GM19240 (cell line): ENCODE measurements around the gene C6orf47.
A peak's percentile ranks its signal among the peaks of the same experiment; 100 is the strongest.

ENCODE experiments used
- DNase-seq: peaks from one replicate; pipeline ENCODE4 v3.0.0; 2011; ENCODE audit warnings: low spot score; ENCODE audit not compliant: insufficient read length

C6orf47 gene

GRCh38 chr6:31661262-31662123 is 915 bp upstream of the C6orf47 start:
- DNase-seq: no peak

GRCh38 chr6:31659649-31660380 is 763 bp downstream of the C6orf47 start:
- no peak for DNase-seq

GRCh38 chr6:31658983-31659648 is 1.5 kb downstream of the C6orf47 start:
- no peak for DNase-seq

GRCh38 chr6:31658158-31658688 is 2.4 kb downstream of the C6orf47 start:
- DNase-seq: no peak

- no peak for DNase-seq
Measured at GRCh38 chr6:31657406-31658157, 3.0 kb downstream of the C6orf47 start.

GRCh38 chr6:31655349-31656237 is 5.0 kb downstream of the C6orf47 start, which contains the start of gene APOM:
TSS of gene APOM (plus strand) at chr6:31655894. CDS start at chr6:31655967, 73 bp downstream.
- DNase-seq: no peak

- no peak for DNase-seq
Measured at GRCh38 chr6:31654574-31655348, 5.8 kb downstream of the C6orf47 start.

GRCh38 chr6:31652925-31653724 is 7.5 kb downstream of the C6orf47 start:
- DNase-seq: peak; percentile 94

- DNase-seq: peak; percentile 65
Measured at GRCh38 chr6:31651602-31652191, 8.9 kb downstream of the C6orf47 start.

- no peak for DNase-seq
Measured at GRCh38 chr6:31645325-31645724, 15.3 kb downstream of the C6orf47 start.

- DNase-seq: no peak
Measured at GRCh38 chr6:31643818-31644454, 16.6 kb downstream of the C6orf47 start.

GRCh38 chr6:31642798-31643570 is 17.6 kb downstream of the C6orf47 start:
- DNase-seq: no peak

- DNase-seq: no peak
Measured at GRCh38 chr6:31641370-31641769, 19.2 kb downstream of the C6orf47 start.

- no peak for DNase-seq
Measured at GRCh38 chr6:31640612-31641011, 20.0 kb downstream of the C6orf47 start.

- DNase-seq: no peak
Measured at GRCh38 chr6:31639449-31639861, 21.1 kb downstream of the C6orf47 start.

GRCh38 chr6:31639043-31639442 is 21.5 kb downstream of the C6orf47 start:
- no peak for DNase-seq
